Measurements from ENCODE around the gene RAMP1.
"Not testable (repeated sequence)": the region's sequence is repeated elsewhere in the genome, so short reads cannot be mapped to it uniquely, and the experiment has no call there.

RAMP1 gene

GRCh38 chr2:237833546-237833945 is 25.9 kb upstream of the RAMP1 start:
- Histone ChIP-seq H3K9me3 (ENCODE audit: control insufficient read depth in 2 of 2, low read length in 2 of 2) (no peaks in the 10 kb centered on the region), H3K4me1 (ENCODE audit: control insufficient read depth in 2 of 2, insufficient read depth in 2 of 2, low read length in 2 of 2) (no peaks in the 10 kb centered on the region), H3K9ac (ENCODE audit: low read depth in 1 of 2, low read length in 2 of 2) (no peak overlapping the region), H3K27me3 (ENCODE audit: control insufficient read depth in 2 of 2, insufficient read depth in 2 of 2, low read length in 2 of 2) (no peaks in the 10 kb centered on the region), H3K27ac (ENCODE audit: low read depth in 2 of 2, low read length in 2 of 2) (no peak overlapping the region), H3K36me3 (ENCODE audit: control insufficient read depth in 2 of 2, insufficient read depth in 2 of 2, low read length in 2 of 2) (no peaks in the 10 kb centered on the region), H3K4me3 (ENCODE audit: low read length in 2 of 2) (no peak overlapping the region)

- Histone ChIP-seq H3K9me3 (ENCODE audit: control insufficient read depth in 2 of 2, low read length in 2 of 2) (no peaks in the 10 kb centered on the region), H3K9ac (ENCODE audit: low read depth in 1 of 2, low read length in 2 of 2) (no peak overlapping the region), H3K4me1 (ENCODE audit: control insufficient read depth in 2 of 2, insufficient read depth in 2 of 2, low read length in 2 of 2) (no peaks in the 10 kb centered on the region), H3K36me3 (ENCODE audit: control insufficient read depth in 2 of 2, insufficient read depth in 2 of 2, low read length in 2 of 2) (no peaks in the 10 kb centered on the region), H3K27ac (ENCODE audit: low read depth in 2 of 2, low read length in 2 of 2) (no peak overlapping the region), H3K27me3 (ENCODE audit: control insufficient read depth in 2 of 2, insufficient read depth in 2 of 2, low read length in 2 of 2) (no peaks in the 10 kb centered on the region), H3K4me3 (ENCODE audit: low read length in 2 of 2) (no peak overlapping the region)
These were observed 24.1 kb upstream of the RAMP1 start for GRCh38 chr2:237835372-237835771.

- Histone ChIP-seq H3K9me3 (ENCODE audit: control insufficient read depth in 2 of 2, low read length in 2 of 2) (no peaks in the 10 kb centered on the region), H3K27me3 (ENCODE audit: control insufficient read depth in 2 of 2, insufficient read depth in 2 of 2, low read length in 2 of 2) (no peaks in the 10 kb centered on the region), H3K36me3 (ENCODE audit: control insufficient read depth in 2 of 2, insufficient read depth in 2 of 2, low read length in 2 of 2) (no peaks in the 10 kb centered on the region), H3K27ac (ENCODE audit: low read depth in 2 of 2, low read length in 2 of 2) (no peak overlapping the region), H3K9ac (ENCODE audit: low read depth in 1 of 2, low read length in 2 of 2) (no peak overlapping the region), H3K4me1 (ENCODE audit: control insufficient read depth in 2 of 2, insufficient read depth in 2 of 2, low read length in 2 of 2) (no peaks in the 10 kb centered on the region), H3K4me3 (ENCODE audit: low read length in 2 of 2) (no peak overlapping the region)
These were observed 18.4 kb upstream of the RAMP1 start for GRCh38 chr2:237841051-237841450.

- not testable (repeated sequence) for H3K36me3 ChIP-seq (ENCODE audit: control insufficient read depth in 2 of 2, insufficient read depth in 2 of 2, low read length in 2 of 2); H3K9me3 ChIP-seq (ENCODE audit: control insufficient read depth in 2 of 2, low read length in 2 of 2); H3K9ac ChIP-seq (ENCODE audit: low read depth in 1 of 2, low read length in 2 of 2); H3K4me1 ChIP-seq (ENCODE audit: control insufficient read depth in 2 of 2, insufficient read depth in 2 of 2, low read length in 2 of 2); H3K27me3 ChIP-seq (ENCODE audit: control insufficient read depth in 2 of 2, insufficient read depth in 2 of 2, low read length in 2 of 2); H3K27ac ChIP-seq (ENCODE audit: low read depth in 2 of 2, low read length in 2 of 2); H3K4me3 ChIP-seq (ENCODE audit: low read length in 2 of 2)
These were observed 10.5 kb upstream of the RAMP1 start for GRCh38 chr2:237848940-237849339.

- Histone ChIP-seq H3K4me3 (ENCODE audit: low read length in 2 of 2) (no peak overlapping the region), H3K9me3 (ENCODE audit: control insufficient read depth in 2 of 2, low read length in 2 of 2) (no peaks in the 10 kb centered on the region)
These were observed 5.1 kb upstream of the RAMP1 start for GRCh38 chr2:237854295-237854694.

GRCh38 chr2:237857791-237858190 is 1.6 kb upstream of the RAMP1 start:
- H3K36me3 ChIP-seq (ENCODE audit: control insufficient read depth in 2 of 2, insufficient read depth in 2 of 2, low read length in 2 of 2) = no peaks in the 10 kb centered on the region
- peaks cover 17 to 18% of the 10 kb centered on the region in 2 donors for H3K27me3 ChIP-seq (ENCODE audit: control insufficient read depth in 2 of 2, insufficient read depth in 2 of 2, low read length in 2 of 2)
- peaks cover 22 to 28% of the 10 kb centered on the region in 2 donors for H3K4me1 ChIP-seq (ENCODE audit: control insufficient read depth in 2 of 2, insufficient read depth in 2 of 2, low read length in 2 of 2)
- no peak overlapping the region for H3K27ac ChIP-seq (ENCODE audit: low read depth in 2 of 2, low read length in 2 of 2)
- H3K9me3 ChIP-seq (ENCODE audit: control insufficient read depth in 2 of 2, low read length in 2 of 2) = no peaks in the 10 kb centered on the region
- no peak overlapping the region for H3K4me3 ChIP-seq (ENCODE audit: low read length in 2 of 2)
- no peak overlapping the region for H3K9ac ChIP-seq (ENCODE audit: low read depth in 1 of 2, low read length in 2 of 2)

More at GRCh38 chr2:237854295-237854694, 5.1 kb upstream of the RAMP1 start:
- H3K27me3 ChIP-seq (ENCODE audit: control insufficient read depth in 2 of 2, insufficient read depth in 2 of 2, low read length in 2 of 2) = peaks cover 11 to 13% of the 10 kb centered on the region in 2 donors
- no peak overlapping the region for H3K27ac ChIP-seq (ENCODE audit: low read depth in 2 of 2, low read length in 2 of 2)
- no peaks in the 10 kb centered on the region for H3K36me3 ChIP-seq (ENCODE audit: control insufficient read depth in 2 of 2, insufficient read depth in 2 of 2, low read length in 2 of 2)
- H3K4me1 ChIP-seq (ENCODE audit: control insufficient read depth in 2 of 2, insufficient read depth in 2 of 2, low read length in 2 of 2) = peaks cover 5 to 9% of the 10 kb centered on the region in 2 donors
- H3K9ac ChIP-seq (ENCODE audit: low read depth in 1 of 2, low read length in 2 of 2) = no peak overlapping the region

GRCh38 chr2:237858294-237859081 is 935 bp upstream of the RAMP1 start:
- peaks cover 22 to 28% of the 10 kb centered on the region in 2 donors for H3K4me1 ChIP-seq (ENCODE audit: control insufficient read depth in 2 of 2, insufficient read depth in 2 of 2, low read length in 2 of 2)
- no peaks in the 10 kb centered on the region for H3K9me3 ChIP-seq (ENCODE audit: control insufficient read depth in 2 of 2, low read length in 2 of 2)
- peak overlapping the region in 1 of 2 donors; percentile 34 for H3K4me3 ChIP-seq (ENCODE audit: low read length in 2 of 2)
- H3K27ac ChIP-seq (ENCODE audit: low read depth in 2 of 2, low read length in 2 of 2) = no peak overlapping the region
- H3K36me3 ChIP-seq (ENCODE audit: control insufficient read depth in 2 of 2, insufficient read depth in 2 of 2, low read length in 2 of 2) = no peaks in the 10 kb centered on the region
- peaks cover 17 to 18% of the 10 kb centered on the region in 2 donors for H3K27me3 ChIP-seq (ENCODE audit: control insufficient read depth in 2 of 2, insufficient read depth in 2 of 2, low read length in 2 of 2)
- H3K9ac ChIP-seq (ENCODE audit: low read depth in 1 of 2, low read length in 2 of 2) = no peak overlapping the region

- Histone ChIP-seq H3K9ac (ENCODE audit: low read depth in 1 of 2, low read length in 2 of 2) (no peak overlapping the region), H3K9me3 (ENCODE audit: control insufficient read depth in 2 of 2, low read length in 2 of 2) (no peaks in the 10 kb centered on the region), H3K27me3 (ENCODE audit: control insufficient read depth in 2 of 2, insufficient read depth in 2 of 2, low read length in 2 of 2) (peaks cover 17 to 18% of the 10 kb centered on the region in 2 donors), H3K4me1 (ENCODE audit: control insufficient read depth in 2 of 2, insufficient read depth in 2 of 2, low read length in 2 of 2) (peaks cover 22 to 28% of the 10 kb centered on the region in 2 donors), H3K36me3 (ENCODE audit: control insufficient read depth in 2 of 2, insufficient read depth in 2 of 2, low read length in 2 of 2) (no peaks in the 10 kb centered on the region), H3K4me3 (ENCODE audit: low read length in 2 of 2) (peak overlapping the region; percentile 21 to 34), H3K27ac (ENCODE audit: low read depth in 2 of 2, low read length in 2 of 2) (no peak overlapping the region)
These were observed 365 bp upstream of the RAMP1 start for GRCh38 chr2:237859082-237859433.

- Histone ChIP-seq H3K27ac (ENCODE audit: low read depth in 2 of 2, low read length in 2 of 2) (peak overlapping the region in 1 of 2 donors; percentile 52), H3K27me3 (ENCODE audit: control insufficient read depth in 2 of 2, insufficient read depth in 2 of 2, low read length in 2 of 2) (peaks cover 17 to 18% of the 10 kb centered on the region in 2 donors), H3K36me3 (ENCODE audit: control insufficient read depth in 2 of 2, insufficient read depth in 2 of 2, low read length in 2 of 2) (no peaks in the 10 kb centered on the region), H3K4me1 (ENCODE audit: control insufficient read depth in 2 of 2, insufficient read depth in 2 of 2, low read length in 2 of 2) (peaks cover 22 to 28% of the 10 kb centered on the region in 2 donors), H3K9ac (ENCODE audit: low read depth in 1 of 2, low read length in 2 of 2) (peak overlapping the region; percentile 14 to 19), H3K9me3 (ENCODE audit: control insufficient read depth in 2 of 2, low read length in 2 of 2) (no peaks in the 10 kb centered on the region), H3K4me3 (ENCODE audit: low read length in 2 of 2) (peak overlapping the region; percentile 12 to 55)
These were observed 981 bp downstream of the RAMP1 start for GRCh38 chr2:237860273-237860935.

- Histone ChIP-seq H3K4me1 (ENCODE audit: control insufficient read depth in 2 of 2, insufficient read depth in 2 of 2, low read length in 2 of 2) (peaks cover 22 to 28% of the 10 kb centered on the region in 2 donors), H3K9me3 (ENCODE audit: control insufficient read depth in 2 of 2, low read length in 2 of 2) (no peaks in the 10 kb centered on the region), H3K27me3 (ENCODE audit: control insufficient read depth in 2 of 2, insufficient read depth in 2 of 2, low read length in 2 of 2) (peaks cover 15 to 17% of the 10 kb centered on the region in 2 donors), H3K4me3 (ENCODE audit: low read length in 2 of 2) (no peak overlapping the region), H3K36me3 (ENCODE audit: control insufficient read depth in 2 of 2, insufficient read depth in 2 of 2, low read length in 2 of 2) (no peaks in the 10 kb centered on the region), H3K27ac (ENCODE audit: low read depth in 2 of 2, low read length in 2 of 2) (no peak overlapping the region), H3K9ac (ENCODE audit: low read depth in 1 of 2, low read length in 2 of 2) (no peak overlapping the region)
These were observed 2.6 kb downstream of the RAMP1 start for GRCh38 chr2:237861875-237862527.

Data from mucosa of rectum (tissue), 2 donors.